ENCODE results near the gene REC114.
"Not testable (repeated sequence)": the region's sequence is repeated elsewhere in the genome, so short reads cannot be mapped to it uniquely, and the experiment has no call there.

The REC114 gene

DNA sequence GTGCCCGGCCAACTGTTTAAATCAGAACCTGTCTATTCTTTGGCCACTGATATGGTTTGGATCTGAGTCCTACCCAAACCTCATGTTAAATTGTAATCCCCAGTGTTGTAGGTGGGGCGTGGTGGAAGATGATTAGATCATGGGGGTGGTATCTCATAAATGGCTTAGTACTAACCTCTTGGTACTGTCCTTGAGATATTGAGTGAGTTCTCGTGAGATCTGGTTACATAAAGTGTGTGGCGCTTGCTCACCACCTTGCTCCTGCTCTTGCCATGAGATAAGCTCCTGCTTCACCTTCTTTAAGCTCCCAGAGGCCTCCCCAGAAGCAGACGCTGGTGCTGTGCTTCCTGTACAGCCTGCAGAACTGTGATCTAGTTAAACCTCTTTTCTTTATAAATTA is 42.4 kb downstream of the REC114 start:
- H3K4me1 ChIP-seq (ENCODE audit: control insufficient read depth, insufficient read depth, low read length, poor library complexity, severe bottlenecking): no peaks in the 10 kb centered on the region
- H3K9me3 ChIP-seq (ENCODE audit: control insufficient read depth, low read length): no peaks in the 10 kb centered on the region
- H3K27ac ChIP-seq (ENCODE audit: low read depth, low read length, severe bottlenecking): no peak overlapping the region
- WGBS, 2 experiments (ENCODE audit: insufficient coverage in 2 of 2): 72 to 100% methylated on average over 1 to 2 of the region's 5 CpGs
- no peak overlapping the region for H3K4me3 ChIP-seq (ENCODE audit: extremely low read depth, insufficient read depth, low read length, poor library complexity, severe bottlenecking)
- H3K36me3 ChIP-seq (ENCODE audit: control insufficient read depth, insufficient read depth, low read length): no peaks in the 10 kb centered on the region

DNA sequence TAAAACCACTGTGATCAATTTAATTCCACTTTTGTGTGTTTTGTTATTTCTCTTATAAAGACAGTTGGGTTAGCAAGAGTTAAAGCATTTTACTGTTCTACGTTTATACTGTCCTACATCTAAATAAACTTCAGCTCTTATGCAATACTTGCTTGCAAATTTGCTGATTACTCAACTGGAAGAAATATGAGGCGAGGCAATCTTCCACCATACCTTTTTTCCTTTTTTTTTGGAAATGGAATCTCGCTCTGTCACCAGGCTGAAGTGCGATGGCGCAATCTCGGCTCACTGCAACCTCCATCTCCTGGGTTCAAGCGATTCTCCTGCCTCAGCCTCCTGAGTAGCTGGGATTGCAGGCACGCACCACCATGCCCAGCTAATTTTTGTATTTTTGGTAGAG is 42.9 kb downstream of the REC114 start:
- not testable (repeated sequence) for H3K36me3 ChIP-seq (ENCODE audit: control insufficient read depth, insufficient read depth, low read length); H3K27ac ChIP-seq (ENCODE audit: low read depth, low read length, severe bottlenecking); H3K4me3 ChIP-seq (ENCODE audit: extremely low read depth, insufficient read depth, low read length, poor library complexity, severe bottlenecking); H3K9me3 ChIP-seq (ENCODE audit: control insufficient read depth, low read length); H3K4me1 ChIP-seq (ENCODE audit: control insufficient read depth, insufficient read depth, low read length, poor library complexity, severe bottlenecking)
- WGBS, 2 experiments (ENCODE audit: insufficient coverage in 2 of 2): 95 to 97% methylated on average over 6 to 7 of the region's 8 CpGs

DNA sequence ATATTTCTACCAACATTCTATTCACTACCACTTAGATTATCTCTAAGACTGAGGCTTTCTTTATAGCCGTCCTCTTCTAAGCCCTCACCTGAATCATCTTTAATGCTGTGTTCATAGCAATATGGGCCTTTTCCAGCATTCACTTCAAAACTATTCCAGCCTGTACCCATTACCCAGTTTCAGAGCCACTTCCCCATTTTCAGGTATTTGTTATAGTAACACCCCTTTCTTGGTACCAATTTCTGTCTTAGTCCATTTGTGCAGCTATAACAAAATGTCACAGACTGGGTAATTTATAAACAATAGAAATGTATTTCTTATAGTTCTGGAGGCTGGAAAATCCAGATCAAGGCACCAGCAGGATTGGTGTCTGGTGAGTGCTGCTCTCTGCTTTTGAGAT is 45.7 kb downstream of the REC114 start:
- Histone ChIP-seq H3K4me3 (ENCODE audit: extremely low read depth, insufficient read depth, low read length, poor library complexity, severe bottlenecking) (no peak overlapping the region), H3K36me3 (ENCODE audit: control insufficient read depth, insufficient read depth, low read length) (no peaks in the 10 kb centered on the region), H3K9me3 (ENCODE audit: control insufficient read depth, low read length) (no peaks in the 10 kb centered on the region), H3K27ac (ENCODE audit: low read depth, low read length, severe bottlenecking) (no peak overlapping the region), H3K4me1 (ENCODE audit: control insufficient read depth, insufficient read depth, low read length, poor library complexity, severe bottlenecking) (no peaks in the 10 kb centered on the region)
- 67 to 89% methylated on average over 1 of the region's 1 CpG for WGBS, 2 experiments (ENCODE audit: insufficient coverage in 2 of 2)

- Histone ChIP-seq H3K36me3 (ENCODE audit: control insufficient read depth, insufficient read depth, low read length) (no peaks in the 10 kb centered on the region), H3K4me3 (ENCODE audit: extremely low read depth, insufficient read depth, low read length, poor library complexity, severe bottlenecking) (no peak overlapping the region), H3K4me1 (ENCODE audit: control insufficient read depth, insufficient read depth, low read length, poor library complexity, severe bottlenecking) (no peaks in the 10 kb centered on the region), H3K9me3 (ENCODE audit: control insufficient read depth, low read length) (no peaks in the 10 kb centered on the region), H3K27ac (ENCODE audit: low read depth, low read length, severe bottlenecking) (no peak overlapping the region)
- WGBS, 2 experiments (ENCODE audit: insufficient coverage in 2 of 2): 100% methylated on average over 1 of the region's 2 CpGs; no CpG with 5 or more reads in 1 of the 2 experiments
These were observed 51.0 kb downstream of the REC114 start for GRCh38 chr15:73493922-73494321.

DNA sequence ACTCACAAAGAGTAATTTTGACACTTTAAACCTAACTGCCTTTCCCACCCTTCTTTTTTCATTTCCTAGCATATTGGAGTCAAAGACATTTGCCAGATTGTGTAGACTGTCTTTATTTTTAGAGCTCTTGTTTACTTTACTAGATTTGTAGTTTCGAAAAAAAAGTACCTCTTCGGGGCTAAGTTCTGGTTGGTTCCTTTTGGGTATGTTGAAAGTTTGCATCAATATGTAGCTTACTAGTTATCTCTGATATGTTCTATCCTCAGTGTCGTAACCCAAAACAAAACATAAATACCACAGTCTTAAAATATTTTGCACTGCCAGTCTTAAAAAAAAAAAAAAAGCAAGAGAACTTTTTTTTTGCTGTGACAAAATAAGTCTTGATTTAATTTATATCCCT is 52.2 kb downstream of the REC114 start:
- Histone ChIP-seq H3K36me3 (ENCODE audit: control insufficient read depth, insufficient read depth, low read length) (no peaks in the 10 kb centered on the region), H3K4me1 (ENCODE audit: control insufficient read depth, insufficient read depth, low read length, poor library complexity, severe bottlenecking) (no peaks in the 10 kb centered on the region), H3K9me3 (ENCODE audit: control insufficient read depth, low read length) (no peaks in the 10 kb centered on the region), H3K4me3 (ENCODE audit: extremely low read depth, insufficient read depth, low read length, poor library complexity, severe bottlenecking) (no peak overlapping the region), H3K27ac (ENCODE audit: low read depth, low read length, severe bottlenecking) (no peak overlapping the region)
- no CpG with 5 or more reads among the region's 3 CpGs for WGBS, 2 experiments (ENCODE audit: insufficient coverage in 2 of 2)

- Histone ChIP-seq H3K27ac (ENCODE audit: low read depth, low read length, severe bottlenecking) (no peak overlapping the region), H3K36me3 (ENCODE audit: control insufficient read depth, insufficient read depth, low read length) (no peaks in the 10 kb centered on the region), H3K9me3 (ENCODE audit: control insufficient read depth, low read length) (no peaks in the 10 kb centered on the region), H3K4me1 (ENCODE audit: control insufficient read depth, insufficient read depth, low read length, poor library complexity, severe bottlenecking) (no peaks in the 10 kb centered on the region), H3K4me3 (ENCODE audit: extremely low read depth, insufficient read depth, low read length, poor library complexity, severe bottlenecking) (no peak overlapping the region)
These were observed 57.7 kb downstream of the REC114 start for GRCh38 chr15:73500696-73501095.

DNA sequence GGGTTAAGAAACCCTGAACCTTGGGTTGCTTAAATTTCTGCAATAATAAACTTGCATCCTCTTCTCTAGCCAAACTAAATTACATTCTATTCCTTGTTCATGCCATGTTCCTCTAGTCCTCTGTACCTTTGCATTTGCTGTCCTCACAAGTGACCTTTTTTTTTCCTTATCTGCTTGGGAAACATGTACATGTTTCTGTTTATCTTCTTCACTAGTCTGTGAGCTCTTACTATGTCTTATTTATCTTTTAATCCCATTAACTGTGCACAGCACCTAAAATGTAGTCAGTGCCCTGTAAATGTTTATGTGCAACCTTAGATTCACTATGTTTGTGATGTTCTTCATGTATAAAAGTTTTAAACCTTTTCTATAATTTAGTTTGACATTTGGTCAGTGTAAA is 61.9 kb downstream of the REC114 start:
- no peaks in the 10 kb centered on the region for H3K9me3 ChIP-seq (ENCODE audit: control insufficient read depth, low read length)
- no peak overlapping the region for H3K27ac ChIP-seq (ENCODE audit: low read depth, low read length, severe bottlenecking)
- H3K36me3 ChIP-seq (ENCODE audit: control insufficient read depth, insufficient read depth, low read length): no peaks in the 10 kb centered on the region
- no peak overlapping the region for H3K4me3 ChIP-seq (ENCODE audit: extremely low read depth, insufficient read depth, low read length, poor library complexity, severe bottlenecking)
- no peaks in the 10 kb centered on the region for H3K4me1 ChIP-seq (ENCODE audit: control insufficient read depth, insufficient read depth, low read length, poor library complexity, severe bottlenecking)

DNA sequence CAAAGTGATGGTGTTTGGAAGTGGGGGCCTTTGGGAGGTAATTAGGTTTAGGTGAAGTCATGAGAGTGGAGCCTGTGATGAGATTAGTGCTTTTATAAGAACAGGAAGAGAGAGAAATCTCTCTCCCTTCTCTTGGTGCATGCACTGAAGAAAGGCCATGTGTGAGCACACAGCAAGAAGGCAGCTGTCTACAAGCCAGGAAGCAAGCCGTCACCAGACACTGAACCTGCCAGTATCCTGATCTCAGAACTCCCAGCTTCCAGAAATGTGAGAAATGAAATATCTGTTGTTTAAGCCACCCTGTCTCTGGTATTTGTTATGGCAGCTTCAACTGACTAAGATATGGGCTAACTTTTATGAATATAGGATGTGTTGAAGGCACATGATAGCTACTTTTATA is 72.6 kb downstream of the REC114 start:
- H3K27ac ChIP-seq (ENCODE audit: low read depth, low read length, severe bottlenecking): no peak overlapping the region
- 80 to 100% methylated on average over 1 of the region's 1 CpG for WGBS, 2 experiments (ENCODE audit: insufficient coverage in 2 of 2)
- no peaks in the 10 kb centered on the region for H3K4me1 ChIP-seq (ENCODE audit: control insufficient read depth, insufficient read depth, low read length, poor library complexity, severe bottlenecking)
- no peaks in the 10 kb centered on the region for H3K36me3 ChIP-seq (ENCODE audit: control insufficient read depth, insufficient read depth, low read length)
- H3K4me3 ChIP-seq (ENCODE audit: extremely low read depth, insufficient read depth, low read length, poor library complexity, severe bottlenecking): no peak overlapping the region
- no peaks in the 10 kb centered on the region for H3K9me3 ChIP-seq (ENCODE audit: control insufficient read depth, low read length)

- WGBS, 2 experiments (ENCODE audit: insufficient coverage in 2 of 2): 65 to 71% methylated on average over 1 to 2 of the region's 2 CpGs
- Histone ChIP-seq H3K36me3 (ENCODE audit: control insufficient read depth, insufficient read depth, low read length) (no peaks in the 10 kb centered on the region), H3K9me3 (ENCODE audit: control insufficient read depth, low read length) (no peaks in the 10 kb centered on the region), H3K4me3 (ENCODE audit: extremely low read depth, insufficient read depth, low read length, poor library complexity, severe bottlenecking) (no peak overlapping the region), H3K27ac (ENCODE audit: low read depth, low read length, severe bottlenecking) (no peak overlapping the region), H3K4me1 (ENCODE audit: control insufficient read depth, insufficient read depth, low read length, poor library complexity, severe bottlenecking) (no peaks in the 10 kb centered on the region)
These were observed 74.6 kb downstream of the REC114 start for GRCh38 chr15:73517566-73517965.

DNA sequence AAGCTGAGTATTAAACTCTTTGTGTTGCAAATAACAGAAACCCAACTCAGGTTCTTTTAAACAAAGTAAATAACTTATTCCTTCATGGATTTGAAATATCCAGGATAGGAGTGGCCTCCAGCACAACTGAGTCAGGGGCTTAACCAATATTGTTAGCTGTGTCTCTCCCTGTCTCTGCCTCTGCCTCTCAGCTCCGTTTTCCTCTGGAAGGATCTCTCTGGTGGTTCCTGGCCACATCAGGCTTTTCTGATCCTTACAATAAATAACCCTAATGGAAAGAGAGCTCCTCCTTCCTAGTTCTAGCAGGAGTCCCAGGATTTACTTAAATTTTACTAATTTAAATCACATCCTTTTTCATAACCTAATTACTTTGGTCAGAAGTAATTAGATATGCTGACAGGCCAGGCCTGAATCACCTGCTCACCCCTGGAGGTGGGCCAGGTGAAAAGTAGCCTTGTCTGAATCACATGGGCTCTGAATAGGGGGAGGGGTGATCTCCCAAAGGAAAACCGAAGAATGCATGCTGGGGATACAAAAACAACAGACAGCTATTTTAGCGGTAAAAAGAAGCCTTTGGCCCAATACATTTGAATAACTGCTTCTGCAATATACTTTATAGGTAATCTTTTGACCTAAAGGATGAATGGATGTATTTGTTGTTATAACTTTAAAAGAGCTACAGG is 75.4 kb downstream of the REC114 start:
- Histone ChIP-seq H3K27ac (ENCODE audit: low read depth, low read length, severe bottlenecking) (no peak overlapping the region), H3K9me3 (ENCODE audit: control insufficient read depth, low read length) (no peaks in the 10 kb centered on the region), H3K36me3 (ENCODE audit: control insufficient read depth, insufficient read depth, low read length) (no peaks in the 10 kb centered on the region), H3K4me1 (ENCODE audit: control insufficient read depth, insufficient read depth, low read length, poor library complexity, severe bottlenecking) (no peaks in the 10 kb centered on the region), H3K4me3 (ENCODE audit: extremely low read depth, insufficient read depth, low read length, poor library complexity, severe bottlenecking) (no peak overlapping the region)
- 42 to 43% methylated on average over 1 to 2 of the region's 3 CpGs for WGBS, 2 experiments (ENCODE audit: insufficient coverage in 2 of 2)

- no CpG with 5 or more reads among the region's 5 CpGs for WGBS, 2 experiments (ENCODE audit: insufficient coverage in 2 of 2)
- no peak overlapping the region for H3K27ac ChIP-seq (ENCODE audit: low read depth, low read length, severe bottlenecking)
These were observed 76.1 kb downstream of the REC114 start for GRCh38 chr15:73518876-73519733.

More at GRCh38 chr15:73518876-73519733, 76.1 kb downstream of the REC114 start:
- Histone ChIP-seq H3K4me3 (ENCODE audit: extremely low read depth, insufficient read depth, low read length, poor library complexity, severe bottlenecking) (no peak overlapping the region), H3K36me3 (ENCODE audit: control insufficient read depth, insufficient read depth, low read length) (no peaks in the 10 kb centered on the region), H3K4me1 (ENCODE audit: control insufficient read depth, insufficient read depth, low read length, poor library complexity, severe bottlenecking) (no peaks in the 10 kb centered on the region), H3K9me3 (ENCODE audit: control insufficient read depth, low read length) (no peaks in the 10 kb centered on the region)

Data from mesodermal cell (in vitro differentiated cells).